SHP77 (cell line): ENCODE results near the gene RIMKLA.
A peak's percentile ranks its signal among the peaks of the same experiment; 100 is the strongest.

ENCODE experiments used
- DNase-seq, 2 experiments: peaks; one replicate each; lab custom pipeline; 2025; lab: John Stamatoyannopoulos, UW

RIMKLA gene

DNA sequence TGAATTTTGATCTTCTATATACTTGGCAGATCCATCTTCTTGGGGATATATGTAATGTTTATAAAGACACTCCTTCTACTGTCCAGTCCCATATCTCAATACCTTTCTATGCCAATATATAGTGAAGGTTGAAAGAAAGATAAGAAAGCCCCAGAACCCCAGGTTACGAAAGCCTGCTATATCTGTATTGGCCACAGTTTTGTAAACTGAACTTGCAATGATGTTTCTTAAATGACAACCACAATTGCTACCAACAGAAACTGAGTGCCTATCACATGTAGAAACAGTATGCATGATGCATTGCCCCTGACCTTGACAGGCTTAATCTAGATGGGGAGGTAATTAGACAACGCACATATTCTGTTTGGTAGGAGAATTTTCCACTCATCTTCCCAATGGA is 7.8 kb upstream of the RIMKLA start:
- DNase-seq, result no peak

DNA sequence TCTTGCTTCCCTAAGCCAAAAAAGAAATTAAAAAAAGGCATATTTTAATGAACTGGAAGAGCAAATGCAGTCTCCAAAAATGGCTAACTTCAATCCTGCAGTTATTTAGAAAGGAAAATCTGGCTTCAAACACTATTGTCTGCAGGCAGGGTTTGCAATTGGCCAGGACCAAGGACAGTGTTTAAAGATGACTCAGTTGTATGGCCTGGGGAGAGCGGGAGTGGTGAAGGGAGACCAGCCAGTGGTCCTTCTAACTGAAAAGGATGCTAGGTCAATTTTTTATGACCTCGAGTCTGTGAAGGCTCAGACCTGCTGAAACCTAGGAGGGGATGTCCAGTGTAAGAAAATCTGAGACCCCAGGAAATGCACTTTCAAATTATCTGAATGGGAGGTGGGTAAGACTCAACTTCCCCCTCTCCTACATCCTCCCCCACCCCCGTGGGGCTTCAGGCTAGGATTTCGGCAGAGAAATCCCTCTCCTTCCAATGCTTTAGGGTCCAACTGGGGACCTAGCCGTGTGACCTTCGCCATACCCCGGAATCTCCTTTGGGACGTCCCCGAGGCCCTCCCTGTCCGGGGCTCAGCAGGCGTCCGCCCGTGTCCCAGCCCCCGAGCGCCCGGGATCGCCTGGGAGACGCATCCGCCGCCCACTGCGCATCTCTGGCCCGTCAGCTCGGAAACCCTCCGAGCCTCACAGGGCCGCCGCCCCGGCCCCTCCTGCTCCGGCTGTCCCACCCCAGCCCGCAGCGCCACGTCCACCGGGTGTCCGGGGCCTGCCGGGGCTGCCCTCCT is 602 bp upstream of the RIMKLA start:
- peak in 1 of 2 experiments; percentile 59 for DNase-seq

DNA sequence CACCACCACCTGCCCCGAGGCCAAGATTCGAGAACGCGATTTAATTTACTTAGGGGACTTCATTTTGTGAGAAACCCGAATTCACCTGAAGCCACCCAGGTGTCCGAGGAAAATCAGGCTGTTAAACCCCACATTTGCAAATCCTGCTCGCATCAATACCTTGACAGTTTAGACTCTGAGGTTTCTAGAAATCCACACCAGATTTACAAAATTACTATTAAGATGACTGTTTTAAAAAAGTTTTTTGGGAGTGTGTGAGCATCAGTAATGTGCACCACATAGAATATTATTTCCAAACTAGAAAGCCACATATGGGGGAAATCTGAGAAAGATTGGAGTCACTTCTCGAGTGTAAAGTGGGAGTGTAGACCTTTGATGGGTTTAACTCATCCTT is 685 bp downstream of the RIMKLA start:
- DNase-seq, result no peak

DNA sequence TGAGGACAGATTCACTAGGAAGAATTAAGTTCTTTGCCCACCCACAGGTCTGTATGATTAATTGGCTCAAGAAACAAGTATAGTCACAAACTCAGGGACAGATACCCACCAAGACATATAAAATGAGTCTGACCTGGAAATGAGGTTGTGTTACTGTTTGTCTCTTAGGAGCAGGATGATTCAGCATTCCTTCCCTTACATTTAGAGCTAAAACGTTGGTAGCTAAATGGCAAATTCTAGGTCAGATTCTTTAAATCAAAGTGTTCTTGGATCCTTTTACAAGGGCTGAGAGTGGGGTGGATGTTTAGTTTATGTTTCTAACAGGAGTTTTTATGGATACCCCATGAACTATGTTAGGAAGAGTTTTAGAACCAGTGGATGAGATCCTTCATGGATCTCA is 4.7 kb downstream of the RIMKLA start:
- DNase-seq, result no peak

DNA sequence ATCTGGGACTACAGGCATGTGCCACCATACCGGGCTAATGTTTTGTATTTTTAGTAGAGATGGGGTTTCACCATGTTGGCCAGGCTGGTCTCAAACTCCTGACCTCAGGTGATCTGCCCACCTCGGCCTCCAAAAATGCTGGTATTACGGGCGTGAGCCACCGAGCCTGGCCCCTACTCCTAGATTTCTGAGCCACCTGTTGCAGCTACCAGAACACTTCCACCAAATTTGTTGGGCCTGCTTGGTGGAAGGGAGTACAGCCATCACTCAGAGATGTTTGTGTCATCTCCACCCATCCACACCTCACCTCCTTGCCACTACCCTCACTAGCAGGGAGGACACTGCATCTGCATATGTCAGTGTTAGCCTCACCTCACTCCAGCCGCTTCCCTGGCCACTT is 5.5 kb downstream of the RIMKLA start:
- no peak for DNase-seq

DNA sequence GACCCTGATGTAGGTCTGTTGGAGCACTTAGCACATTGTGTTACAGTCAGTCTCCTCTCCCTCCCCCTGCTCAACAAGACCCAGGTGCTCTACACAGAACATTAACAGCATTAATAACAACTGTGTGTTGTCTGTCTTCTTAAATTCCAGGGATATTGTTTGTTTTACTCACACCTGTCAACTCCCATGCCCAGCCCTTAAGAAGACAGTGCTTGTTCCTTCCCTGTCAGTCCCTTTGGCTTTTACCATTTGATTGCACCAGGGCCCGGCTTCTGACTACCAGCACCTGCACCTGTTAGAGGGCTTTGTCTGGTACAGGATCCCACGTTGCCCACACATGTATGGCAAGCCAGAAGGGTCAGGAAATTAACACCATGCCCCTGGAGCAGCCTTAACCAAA is 11.7 kb downstream of the RIMKLA start:
- peak; percentile 22 to 32 for DNase-seq

DNA sequence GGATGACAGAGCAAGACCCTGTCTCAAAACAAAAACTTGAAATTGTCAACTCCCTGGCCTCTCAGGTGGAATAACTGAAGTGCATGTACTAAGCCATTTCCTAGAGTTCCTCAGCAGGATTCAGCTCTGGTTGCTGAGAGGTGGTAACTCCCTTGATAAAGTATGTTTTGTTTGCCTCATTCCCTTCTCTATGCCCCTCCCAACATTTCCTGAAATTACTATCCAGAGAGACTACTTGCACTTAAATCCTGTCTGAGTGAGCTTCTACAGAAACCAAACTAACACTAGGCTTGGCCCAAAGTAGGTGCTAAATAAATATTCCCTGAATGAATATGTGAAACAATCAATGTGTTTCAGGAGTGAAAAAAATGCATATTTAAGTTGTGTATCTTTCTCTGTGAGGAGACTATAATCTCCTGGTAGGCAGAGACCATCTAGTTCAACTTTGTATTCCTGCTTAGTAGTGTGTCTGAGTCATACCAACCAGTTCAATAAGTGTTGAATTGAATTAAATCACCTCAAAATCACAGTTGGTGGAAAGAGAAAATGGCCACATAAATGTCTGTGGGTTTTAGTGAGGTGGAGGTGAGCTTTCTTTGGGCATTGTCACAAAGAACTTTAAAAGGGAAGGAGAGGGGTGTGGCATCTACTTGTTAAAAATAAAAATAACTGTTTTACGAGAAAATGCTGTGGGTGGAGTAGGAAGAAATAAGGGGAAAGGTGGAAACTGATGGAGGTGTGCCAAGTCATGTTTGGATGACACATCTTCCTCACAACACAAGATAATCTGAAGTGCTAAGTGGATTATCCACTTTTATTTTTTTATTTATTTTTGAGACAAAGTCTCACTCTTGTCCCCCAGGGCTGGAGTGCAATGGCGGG is 12.6 kb downstream of the RIMKLA start:
- no peak for DNase-seq

DNA sequence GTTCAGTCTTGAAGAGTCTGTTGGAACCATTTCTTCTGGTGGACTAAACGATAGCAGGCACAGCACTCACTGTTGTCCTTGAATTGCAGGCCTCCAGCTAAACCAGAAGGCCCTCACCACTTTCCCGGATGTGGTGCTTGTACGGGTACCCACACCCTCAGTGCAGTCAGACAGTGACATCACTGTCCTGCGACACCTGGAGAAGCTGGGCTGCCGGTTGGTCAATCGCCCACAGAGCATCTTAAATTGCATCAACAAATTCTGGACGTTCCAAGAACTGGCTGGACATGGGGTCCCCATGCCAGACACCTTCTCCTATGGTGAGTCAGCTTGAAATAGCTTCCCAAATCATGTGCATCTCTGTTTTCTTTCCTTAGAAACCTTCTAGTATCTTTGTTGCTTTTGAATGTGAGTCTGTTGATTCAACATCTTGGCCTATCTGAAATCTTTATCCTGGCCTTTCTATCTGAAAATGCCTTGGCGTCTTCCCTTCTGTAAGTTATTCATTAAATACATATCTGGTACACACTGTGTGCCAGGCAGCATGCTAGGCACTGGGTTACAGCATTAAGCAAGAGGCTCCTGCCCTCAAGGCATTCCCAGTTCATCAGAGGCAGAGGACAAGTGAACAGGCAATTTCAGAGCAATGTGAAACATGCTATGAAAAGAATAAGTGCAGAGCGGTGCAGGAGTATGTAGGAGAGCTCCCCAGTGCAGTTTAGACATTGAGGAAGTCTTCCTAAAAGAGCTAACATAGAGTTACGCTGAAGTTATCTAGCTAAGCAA is 18.9 kb downstream of the RIMKLA start:
- DNase-seq, result no peak

DNA sequence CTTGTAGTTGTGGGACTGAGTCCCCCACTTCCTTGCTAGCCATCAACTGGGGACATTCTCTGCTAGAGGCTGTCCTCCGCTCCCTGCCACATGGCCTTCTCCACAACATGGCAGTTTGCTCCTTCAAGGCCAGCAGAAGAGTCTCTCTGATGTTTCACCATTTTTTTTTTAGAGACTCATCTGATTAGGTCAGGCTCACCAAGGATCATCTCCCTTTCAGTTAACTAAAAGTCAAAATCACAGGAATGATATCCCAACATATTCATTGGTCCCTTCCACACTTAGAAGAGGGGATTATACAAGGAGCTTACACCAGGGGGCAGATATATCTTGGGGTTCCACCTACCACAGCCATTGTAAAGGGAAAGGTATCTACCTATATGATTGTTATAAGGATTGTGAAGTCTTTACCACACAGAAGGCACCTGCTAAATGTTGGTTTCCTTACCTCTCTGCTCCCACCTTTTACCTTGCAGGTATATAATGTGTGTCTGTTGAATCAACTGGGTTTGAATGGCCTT is 23.3 kb downstream of the RIMKLA start:
- DNase-seq, result no peak

DNA sequence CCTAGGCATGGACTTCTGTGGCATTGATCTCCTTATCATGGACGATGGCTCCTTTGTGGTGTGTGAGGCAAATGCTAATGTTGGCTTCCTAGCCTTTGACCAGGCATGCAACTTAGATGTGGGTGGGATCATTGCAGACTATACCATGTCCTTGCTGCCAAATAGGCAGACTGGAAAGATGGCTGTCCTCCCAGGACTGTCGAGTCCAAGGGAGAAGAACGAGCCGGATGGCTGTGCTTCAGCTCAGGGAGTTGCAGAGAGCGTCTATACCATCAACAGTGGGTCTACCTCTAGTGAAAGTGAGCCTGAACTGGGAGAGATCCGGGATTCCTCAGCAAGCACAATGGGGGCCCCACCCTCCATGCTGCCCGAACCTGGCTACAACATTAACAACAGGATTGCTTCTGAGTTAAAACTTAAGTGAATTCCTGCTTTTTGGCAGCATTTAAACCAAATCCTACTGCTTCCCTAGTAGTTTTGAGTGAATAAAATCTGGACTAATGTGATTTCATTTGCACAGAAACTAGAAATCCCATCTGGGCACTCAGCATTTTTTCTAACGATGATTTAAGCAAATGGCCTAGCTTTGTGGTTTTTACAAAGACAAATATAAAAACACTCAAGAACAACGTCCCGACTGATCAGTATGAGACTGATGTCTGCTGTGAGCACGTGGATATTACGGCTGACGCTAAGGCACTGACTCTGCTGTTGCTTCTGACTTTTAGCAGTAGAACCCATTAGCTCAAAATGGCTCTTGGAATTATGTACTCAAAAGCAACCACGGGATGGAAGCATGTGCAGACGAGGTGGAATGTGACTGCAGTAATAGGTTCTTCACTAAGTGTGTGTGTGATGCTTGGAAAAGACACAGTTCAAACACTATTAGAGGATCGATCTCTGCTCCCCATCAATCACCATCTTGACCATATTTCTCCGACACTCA is 34.2 kb downstream of the RIMKLA start:
- DNase-seq, result no peak

DNA sequence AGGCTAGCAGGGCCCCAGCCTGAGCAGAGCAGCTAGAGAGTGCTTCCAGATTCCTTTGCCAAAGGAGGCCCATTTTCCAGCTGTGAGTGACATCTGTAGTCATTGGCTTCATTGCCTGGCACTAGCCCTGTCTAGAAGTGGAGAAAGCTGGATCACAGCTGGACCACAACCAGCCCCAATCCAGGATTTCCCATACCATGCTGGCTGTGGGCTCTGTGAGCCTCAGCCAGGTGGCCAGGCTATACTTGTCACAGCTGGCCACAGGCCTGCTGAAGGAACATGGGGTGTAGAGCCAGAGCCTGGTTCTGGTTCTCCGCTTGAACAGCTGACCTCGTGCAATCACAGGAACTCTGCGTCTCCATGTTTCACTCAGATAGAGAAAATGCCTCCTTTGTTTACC is 36.6 kb downstream of the RIMKLA start:
- DNase-seq, result no peak

DNA sequence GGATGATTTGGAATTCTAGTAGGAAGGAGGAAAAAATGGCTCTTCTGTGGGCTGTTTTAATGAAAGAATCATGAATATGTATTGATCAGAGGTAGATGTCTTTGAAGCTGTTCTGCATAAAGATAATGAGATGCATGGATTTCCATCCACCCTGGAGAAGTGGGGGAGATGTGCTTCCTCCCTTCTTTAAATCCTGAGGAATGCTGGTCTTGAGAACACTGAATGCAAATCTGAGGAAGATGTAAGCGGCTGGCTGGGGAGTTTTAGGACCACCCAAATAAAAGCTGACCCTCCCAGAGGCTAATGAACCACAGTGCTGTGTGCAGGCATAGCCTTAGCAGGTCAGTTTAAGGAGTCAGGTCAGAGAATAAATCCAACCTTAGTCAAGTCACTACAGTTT is 37.9 kb downstream of the RIMKLA start:
- DNase-seq, result no peak

DNA sequence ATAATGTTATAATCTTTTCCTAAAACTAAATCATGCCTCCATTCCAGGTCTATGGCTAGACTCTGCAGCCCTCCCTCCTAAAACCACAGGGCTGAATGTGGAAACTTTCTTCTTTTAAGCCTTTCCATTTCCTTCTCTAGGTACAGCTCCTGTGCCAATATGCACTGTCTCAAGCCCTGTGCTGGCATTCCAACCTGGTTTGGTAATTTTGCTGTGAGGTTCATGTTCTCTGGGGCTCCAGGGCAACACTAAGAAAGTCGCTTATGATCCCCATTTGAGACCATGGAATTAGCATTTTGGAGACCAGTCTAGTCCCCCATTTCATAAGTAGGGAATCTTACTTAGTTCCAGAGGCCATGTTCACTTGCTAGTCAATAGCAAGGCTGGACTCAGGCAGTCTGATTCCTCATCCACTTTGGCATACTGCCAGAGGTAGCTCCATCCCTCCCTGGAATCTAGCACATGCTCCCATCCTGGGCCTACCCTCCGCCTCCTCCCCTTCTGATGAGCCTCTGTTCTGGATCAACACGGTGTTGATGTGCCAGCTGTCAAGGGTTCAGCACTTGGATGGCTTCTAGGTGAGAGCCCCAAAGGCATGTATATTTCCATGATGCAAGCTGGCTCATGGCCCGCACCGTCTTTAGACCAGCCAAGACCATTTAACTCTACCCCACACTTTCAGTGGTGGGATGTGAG is 38.7 kb downstream of the RIMKLA start:
- peak; percentile 26 to 39 for DNase-seq

DNA sequence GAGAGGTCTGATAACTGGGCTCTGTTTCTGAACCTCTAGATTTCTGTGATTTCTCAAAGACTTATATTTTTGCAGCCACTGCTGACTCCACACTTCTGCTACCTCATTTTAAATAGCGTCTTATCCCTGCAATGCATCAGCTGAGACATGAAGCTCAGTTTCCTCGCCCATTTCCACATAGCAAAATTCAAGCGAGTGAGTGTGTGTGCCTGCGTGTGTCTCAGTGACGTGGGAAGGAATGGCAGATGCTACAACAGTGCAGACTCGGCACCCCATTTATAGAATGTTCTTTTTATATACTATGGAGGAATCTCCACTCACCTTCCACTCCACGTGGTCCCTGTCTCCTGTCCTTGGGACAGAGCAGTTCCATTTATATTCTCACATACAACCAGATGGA is 39.5 kb downstream of the RIMKLA start:
- no peak for DNase-seq

DNA sequence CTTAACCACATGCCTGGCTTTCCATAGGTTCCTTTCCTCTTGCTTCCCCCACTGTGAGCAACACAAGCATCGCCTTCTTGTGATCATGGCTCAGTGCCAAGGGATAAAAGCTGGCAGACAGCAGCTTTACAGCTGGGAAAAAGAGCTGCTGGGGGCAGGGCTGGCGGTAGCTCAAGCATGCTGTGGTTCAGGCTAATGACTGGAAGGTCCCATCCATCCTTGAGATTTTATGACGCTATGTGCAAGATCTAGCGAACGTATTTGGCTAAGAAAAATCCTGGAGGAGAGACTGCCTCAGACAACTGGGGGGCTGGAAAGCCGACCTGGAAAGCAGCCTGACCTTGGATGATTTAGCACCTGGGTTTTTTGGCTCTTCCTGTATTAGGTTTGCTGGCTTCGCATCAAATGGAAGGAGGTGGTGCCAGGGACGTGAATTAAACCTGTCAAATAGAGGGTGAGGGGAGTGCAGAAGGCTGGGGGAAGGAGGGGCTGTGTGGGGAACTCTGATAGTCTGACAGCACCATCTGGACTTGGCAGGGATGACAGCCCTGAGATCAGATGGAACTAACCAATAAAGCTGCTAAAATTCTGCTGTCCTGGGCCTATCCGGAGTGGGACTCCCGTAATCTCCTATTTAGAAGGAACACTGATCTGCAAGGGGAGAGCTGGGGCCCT is 40.5 kb downstream of the RIMKLA start:
- DNase-seq, result peak; percentile 88 to 92

DNA sequence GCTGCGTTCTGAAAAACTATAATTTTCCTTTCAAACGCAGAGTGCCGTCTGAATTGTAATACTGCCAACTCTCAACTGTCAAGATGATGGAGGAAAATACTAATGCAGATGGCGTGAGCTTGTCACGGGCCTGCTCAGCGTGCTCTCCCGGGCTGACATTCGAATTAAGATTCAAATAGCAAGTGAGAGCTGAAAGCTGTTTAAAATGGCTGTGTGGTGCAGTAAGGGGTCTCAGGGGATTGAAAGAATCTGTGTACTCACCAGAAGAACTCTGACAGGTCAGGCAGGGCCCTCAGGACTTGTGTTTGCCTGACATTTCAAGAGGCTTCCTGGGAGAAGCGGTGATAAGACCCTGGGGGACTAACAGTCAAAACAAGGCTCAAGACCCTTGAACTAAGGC is 42.1 kb downstream of the RIMKLA start:
- DNase-seq, result peak; percentile 2 to 13

DNA sequence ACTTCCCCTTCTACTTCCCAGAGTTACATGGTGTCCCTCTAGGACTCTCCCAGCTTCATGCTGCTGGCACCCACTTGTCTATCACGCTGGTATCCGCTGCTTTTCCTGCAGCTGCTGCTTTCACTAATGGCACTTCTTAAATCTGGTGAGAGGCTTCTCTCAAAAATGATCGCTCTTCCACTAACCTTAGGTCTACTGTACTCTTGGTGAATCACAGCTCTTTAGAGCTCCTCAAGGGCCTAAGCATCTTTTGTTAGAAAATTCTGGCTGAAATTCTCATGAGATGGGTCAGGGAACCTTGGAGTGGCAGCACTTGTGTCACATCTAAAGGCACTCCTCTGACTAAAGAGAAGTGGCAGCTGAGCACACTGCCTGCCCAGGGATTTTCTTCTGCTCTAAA is 43.1 kb downstream of the RIMKLA start:
- peak; percentile 27 to 44 for DNase-seq

DNA sequence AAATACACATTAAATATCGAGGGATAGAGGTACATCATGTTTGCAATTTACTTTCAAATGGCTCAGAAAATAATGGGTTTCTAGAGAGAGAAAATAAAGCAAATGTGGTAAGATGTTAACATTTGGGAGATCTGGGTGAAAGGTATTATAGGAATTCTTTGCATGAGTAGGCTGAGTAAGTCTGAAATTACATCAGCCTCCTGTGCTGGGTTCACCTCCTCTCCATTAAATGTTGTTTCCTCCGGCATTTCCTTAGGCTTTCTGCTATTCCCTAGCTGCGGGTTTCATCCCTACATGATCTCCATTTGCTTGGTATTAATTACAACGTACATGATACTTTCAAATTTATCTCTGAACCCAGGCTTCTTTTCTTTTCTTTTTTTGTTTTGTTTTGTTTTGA is 43.6 kb downstream of the RIMKLA start:
- no peak for DNase-seq

DNA sequence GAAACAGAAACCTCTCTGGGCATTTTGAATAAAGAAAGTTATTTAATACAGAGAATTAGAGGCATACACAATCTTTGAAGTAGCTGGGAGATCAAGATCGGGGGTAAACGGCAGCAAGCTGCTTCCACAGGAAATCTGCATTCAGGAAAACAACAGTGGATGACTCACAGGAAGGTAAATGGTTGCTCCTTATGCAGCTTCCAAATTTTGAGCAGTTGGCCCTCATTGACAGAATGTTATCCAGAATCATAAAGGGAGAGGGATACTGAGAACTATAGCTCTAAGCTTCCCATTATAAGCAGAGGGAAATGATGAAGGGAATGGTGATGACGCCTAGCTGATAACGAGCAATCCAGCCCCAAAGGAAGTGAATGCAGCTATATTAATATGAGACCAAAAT is 46.6 kb downstream of the RIMKLA start:
- DNase-seq, result no peak

DNA sequence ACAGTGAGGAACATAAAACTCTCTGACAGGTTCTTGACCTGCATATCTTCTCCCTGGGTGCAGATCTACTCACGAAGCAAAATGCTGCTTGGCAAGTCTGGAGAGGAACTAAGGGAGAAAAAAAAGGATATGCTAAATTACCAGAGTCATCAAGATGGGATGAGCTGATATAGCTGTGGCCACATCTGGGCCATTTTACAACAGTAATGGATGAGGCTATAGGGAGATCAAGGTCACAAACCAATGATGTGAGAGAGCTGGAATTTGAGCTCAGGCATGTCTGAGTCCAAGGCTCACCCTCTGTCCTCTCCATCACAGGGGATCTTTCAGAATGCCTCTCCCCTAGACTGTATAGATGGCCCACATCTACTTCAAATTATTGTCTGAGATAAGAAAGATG is 49.0 kb downstream of the RIMKLA start:
- no peak for DNase-seq
